Neural cell (in vitro differentiated cells): Measurements from ENCODE around the gene CNOT10. TPM values are rescaled to one million over a fixed set of nuclear protein-coding genes. Genes with fewer than 3 reads are reported as not detected.

Experiments used
- H2AFZ ChIP-seq: fragments of 200-600, 300-800 bp; sonication (generic), shearing (Covaris generic); 2 replicates; pipeline ENCODE4 v1.6.0; 2014; ENCODE audit warnings: low read depth, mild to moderate bottlenecking, antibody characterized with exemption, low read length, moderate library complexity
- H3F3A ChIP-seq: fragments of 200-600 bp; shearing (Covaris generic); 2 replicates; pipeline ENCODE4 v1.6.1; 2016; ENCODE audit warnings: mild to moderate bottlenecking, moderate library complexity, mixed read lengths, antibody characterized with exemption, low read length; ENCODE audit not compliant: insufficient read depth, poor library complexity, severe bottlenecking
- H3K27ac ChIP-seq: fragments of 200-600, 300-800 bp; sonication (generic), shearing (Covaris generic); 2 replicates; pipeline ENCODE4 v1.5.1; 2014; ENCODE audit warnings: mild to moderate bottlenecking, low read length, moderate library complexity
- H3K27me3 ChIP-seq: fragments of 300-800, 200-600 bp; sonication (generic), shearing (Covaris generic); 2 replicates; pipeline ENCODE4 v1.6.0; 2014; ENCODE audit warnings: mild to moderate bottlenecking, low read depth, low read length, moderate library complexity; ENCODE audit not compliant: insufficient read depth
- H3K36me3 ChIP-seq: fragments of 300-800, 200-600 bp; sonication (generic), shearing (Covaris generic); 2 replicates; pipeline ENCODE4 v1.5.1; 2014; ENCODE audit warnings: mild to moderate bottlenecking, antibody characterized with exemption, low read length, moderate library complexity; ENCODE audit not compliant: insufficient read depth
- H3K4me2 ChIP-seq: fragments of 300-800, 200-600 bp; sonication (generic), shearing (Covaris generic); 2 replicates; pipeline ENCODE4 v1.6.0; 2014; ENCODE audit warnings: mild to moderate bottlenecking, low read length
- H3K4me3 ChIP-seq: fragments of 300-800, 200-600 bp; sonication (generic), shearing (Covaris generic); 2 replicates; pipeline ENCODE4 v1.5.1; 2014; ENCODE audit warnings: mild to moderate bottlenecking, low read length, moderate library complexity
- H3K79me2 ChIP-seq: fragments of 200-600 bp; shearing (Covaris generic); replicated peaks from 2 replicates; pipeline ENCODE4 v1.6.0; 2014; ENCODE audit warnings: mild to moderate bottlenecking, low read length, moderate library complexity; ENCODE audit not compliant: insufficient read depth
- H3K9ac ChIP-seq: fragments of 300-800, 200-600 bp; sonication (generic), shearing (Covaris generic); 2 replicates; pipeline ENCODE4 v1.6.1; 2016; ENCODE audit warnings: mild to moderate bottlenecking, low read length, mixed read lengths
- H3K9me2 ChIP-seq: fragments of 200-600 bp; shearing (Covaris generic); 2 replicates; pipeline ENCODE4 v1.6.1; 2016; ENCODE audit warnings: mild to moderate bottlenecking, low read length, mixed read lengths; ENCODE audit not compliant: insufficient read depth
- H3K9me3 ChIP-seq: fragments of 200-600, 300-800 bp; sonication (generic), shearing (Covaris generic); 2 replicates; pipeline ENCODE4 v1.6.1; 2016; ENCODE audit warnings: mild to moderate bottlenecking, mixed run types, low read length, moderate library complexity, mixed read lengths
- H4K20me1 ChIP-seq: fragments of 200-600 bp; shearing (Covaris generic); 2 replicates; pipeline ENCODE4 v1.6.1; 2016; ENCODE audit warnings: mild to moderate bottlenecking, mixed run types; ENCODE audit not compliant: insufficient read depth
- POLR2AphosphoS5 ChIP-seq: IDR thresholded peaks from 2 replicates; pipeline ENCODE4 v1.6.1; 2012
- polyA plus RNA-seq: library from polyadenylated mRNA; depleted of rRNA; stranded (reverse); fragments of >200 nt; gene quantifications from 2 replicates; pipeline ENCODE4 v1.2.3, GENCODE V29; 2014

CNOT10 gene
- polyA plus RNA-seq, 1 donor from 2014 or later: 53.8 TPM

DNA sequence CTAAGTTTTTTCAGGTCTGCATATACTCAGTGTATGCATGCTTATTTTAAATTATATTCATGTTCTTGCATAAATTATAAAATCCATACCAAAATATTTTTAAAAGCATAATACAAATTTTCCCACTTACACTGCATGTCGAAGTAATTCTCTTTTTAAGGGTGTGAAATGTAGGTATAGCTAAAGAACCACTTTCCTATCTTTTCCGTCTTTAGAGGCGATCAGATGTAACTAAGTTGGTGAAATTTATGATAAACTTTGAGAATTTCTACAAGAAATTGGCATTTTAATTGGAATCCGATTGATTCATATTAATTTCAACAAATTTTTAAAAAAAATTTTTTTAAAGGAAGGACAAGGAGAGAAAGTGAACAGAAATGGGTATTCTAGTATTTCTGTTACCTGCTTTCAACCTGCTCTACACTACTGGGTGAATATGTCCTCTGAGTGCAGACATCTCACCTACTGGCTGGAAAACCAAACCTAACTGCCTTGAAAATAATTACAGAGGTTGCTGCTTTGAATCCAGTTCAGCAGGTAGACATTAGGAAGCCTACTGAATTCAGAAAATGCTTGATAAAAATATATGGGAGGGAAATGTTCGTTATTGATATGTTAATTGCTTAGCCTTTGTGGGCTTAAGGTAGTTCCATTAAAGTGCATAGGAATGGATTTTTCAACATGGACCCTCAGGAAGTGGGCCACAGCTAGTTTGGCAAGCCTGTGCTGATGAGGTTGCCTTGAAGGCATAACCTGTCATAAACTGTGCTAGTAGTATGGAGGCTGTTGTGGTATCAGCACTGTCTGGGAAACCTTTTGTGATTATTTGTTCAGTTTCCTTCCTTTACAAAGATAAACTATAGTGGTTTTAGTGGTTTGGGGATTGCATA, 137.9 kb downstream of the CNOT10 start:
- peaks cover 74% of the 10 kb centered on the region for H3K79me2 ChIP-seq

More for the DNA sequence above, 137.9 kb downstream of the CNOT10 start:
- H3K4me3 ChIP-seq: peak overlapping the region; percentile 97
- no peaks in the 10 kb centered on the region for H3K9me3 ChIP-seq
- no peak overlapping the region for H2AFZ ChIP-seq
- no peak overlapping the region for H3K27ac ChIP-seq
- H3F3A ChIP-seq: no peaks in the 10 kb centered on the region
- H3K36me3 ChIP-seq: no peaks in the 10 kb centered on the region
- peaks cover 38% of the 10 kb centered on the region for H4K20me1 ChIP-seq
- no peak overlapping the region for H3K9ac ChIP-seq
- no peaks in the 10 kb centered on the region for H3K9me2 ChIP-seq
- H3K4me2 ChIP-seq: no peak overlapping the region
- peaks cover 44% of the 10 kb centered on the region for H3K27me3 ChIP-seq
- no peak for TF ChIP-seq POLR2AphosphoS5

Other genes starting within 250 kb of the CNOT10 start
- 10.1 and 12.8 TPM in 2 replicates for gene CMTM6, start 182.3 kb upstream of the CNOT10 start, polyA plus RNA-seq
- 88.6 and 94.5 TPM in 2 replicates for gene DYNC1LI1, start 114.3 kb upstream of the CNOT10 start, polyA plus RNA-seq
- gene TRIM71, start 132.8 kb downstream of the CNOT10 start, polyA plus RNA-seq: 3.7 and 4.0 TPM in 2 replicates